Activated CD4-positive, alpha-beta memory T cell treated with anti-CD3 and anti-CD28 coated beads for 36 hours (primary cell): ENCODE data around the gene POLR2L. TPM values are rescaled to one million over a fixed set of nuclear protein-coding genes. Genes with fewer than 3 reads are reported as not detected.

Experiments
- CTCF ChIA-PET: fragments of 350-600 bp; sonication (Branson Sonifier 250); formaldehyde crosslinking; loops from one replicate; lab custom pipeline; 2021; ENCODE audit warnings: antibody characterized with exemption, inconsistent platforms; lab: Charles Lee
- POLR2A ChIA-PET: fragments of 350-600 bp; sonication (Branson Sonifier 250); formaldehyde crosslinking; loops from one replicate; lab custom pipeline; 2021; ENCODE audit warnings: antibody characterized with exemption; lab: Charles Lee
- DNase-seq: peaks from one replicate; pipeline ENCODE4 v3.0.0-alpha.2; 2020
- H3K27ac Mint-ChIP-seq: one replicate; pipeline ENCODE4 v1.8.0; 2021; ENCODE audit warnings: mixed read lengths
- H3K27me3 Mint-ChIP-seq: one replicate; pipeline ENCODE4 v1.8.0; 2021; ENCODE audit warnings: mixed read lengths
- H3K36me3 Mint-ChIP-seq: one replicate; pipeline ENCODE4 v1.8.0; 2021; ENCODE audit warnings: mixed read lengths
- H3K4me1 Mint-ChIP-seq: one replicate; pipeline ENCODE4 v1.8.0; 2021; ENCODE audit warnings: low read depth, mixed read lengths
- H3K4me3 Mint-ChIP-seq: one replicate; pipeline ENCODE4 v1.8.0; 2021; ENCODE audit warnings: mild to moderate bottlenecking, mixed read lengths
- H3K9me3 Mint-ChIP-seq: one replicate; pipeline ENCODE4 v1.8.0; 2021; ENCODE audit warnings: mixed read lengths
- intact Hi-C: fragments of 100-400 bp; cut with micrococcal nuclease; formaldehyde crosslinking; loops from one replicate; pipeline ENCODE4 v1.15.1; 2023
- total RNA-seq, 2 experiments: library from RNA; stranded (reverse); gene quantifications; one replicate each; pipeline ENCODE4 v1.2.3, GENCODE V29; 2021

POLR2L gene
- total RNA-seq, 2 experiments from 2014 or later: 70.4 to 74.0 TPM

DNA sequence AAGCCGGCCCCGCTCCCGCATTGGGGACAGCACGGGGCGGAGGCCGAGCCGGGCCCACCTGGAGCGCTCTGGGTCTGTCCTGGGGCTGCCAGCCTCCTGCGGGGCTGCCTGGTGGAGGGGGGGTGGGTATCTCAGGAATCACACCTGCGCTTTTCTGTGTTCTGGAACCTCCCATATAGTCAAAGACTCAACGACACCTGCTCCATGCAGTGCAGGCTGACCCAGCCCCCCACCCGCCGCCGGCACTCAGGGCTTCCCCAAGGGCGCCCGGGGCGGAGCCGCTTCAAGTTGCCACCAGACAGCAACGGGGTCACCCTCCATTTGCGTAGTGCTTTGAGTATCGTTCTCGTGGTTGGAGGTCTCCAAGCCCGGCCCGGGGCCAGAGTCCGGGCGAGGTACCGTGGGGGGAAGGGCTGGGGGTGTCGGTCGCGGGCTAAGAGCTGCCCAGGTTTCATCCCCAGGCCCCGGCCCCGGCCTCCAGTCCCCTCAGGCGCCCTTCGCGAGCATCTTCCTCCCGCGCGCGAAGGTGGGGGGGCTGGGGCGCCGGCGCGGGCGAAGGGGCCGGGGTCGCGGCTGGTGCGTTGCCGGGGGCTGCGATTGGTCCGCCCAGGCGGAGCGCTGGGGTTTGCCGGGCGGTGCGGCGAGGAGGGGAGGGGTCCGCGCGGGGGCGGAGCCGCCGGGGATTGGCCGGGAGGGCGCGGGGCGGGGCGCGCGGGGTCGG is 6.9 kb upstream of the POLR2L start:
- Mint-ChIP-seq H3K4me1 (peaks cover 5% of the 10 kb centered on the region), H3K36me3 (no peaks in the 10 kb centered on the region), H3K4me3 (peak overlapping the region; percentile 49), H3K27ac (no peak overlapping the region), H3K27me3 (peaks cover 6% of the 10 kb centered on the region), H3K9me3 (no peaks in the 10 kb centered on the region)
- intact Hi-C loops: no loop called here
- POLR2A ChIA-PET: interaction anchor here (1.4 kb wide), 1 partner anchor 9 kb away, joined by 4 read pairs; no protein-coding TSS in a partner anchor
- CTCF ChIA-PET: interaction anchor here (0.7 to 4.2 kb wide), 6 partner anchors 11 to 726 kb away, joined by 3 to 33 read pairs (median 4); no protein-coding TSS in a partner anchor
- peak; percentile 38 for DNase-seq

DNA sequence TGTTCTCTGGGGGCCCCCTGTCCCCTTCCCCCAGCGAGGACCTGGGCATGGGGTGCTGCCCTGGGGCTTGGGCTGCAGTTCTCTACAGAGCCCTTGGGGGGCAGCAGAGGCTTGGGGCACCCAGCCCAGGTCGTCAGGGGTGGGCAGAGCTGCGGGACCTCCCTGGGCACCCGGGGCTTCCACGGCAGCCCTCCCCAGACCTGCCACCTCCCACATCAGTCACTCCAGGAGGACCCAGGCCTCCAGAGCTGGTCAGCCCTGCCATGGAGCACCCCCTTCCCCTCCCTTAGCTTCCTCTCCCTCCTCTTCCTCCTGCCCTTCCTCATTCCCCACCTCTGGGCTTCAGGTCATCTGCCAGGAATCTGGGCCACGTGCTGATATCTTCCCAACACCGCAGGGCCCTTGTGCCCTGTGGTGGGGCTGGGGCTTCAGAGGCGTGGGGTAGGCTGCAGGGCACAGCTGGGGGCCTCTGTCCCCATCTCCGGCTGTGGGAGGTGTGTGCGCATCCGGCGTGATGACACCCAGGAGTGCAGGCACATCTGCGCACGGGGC is 6.1 kb upstream of the POLR2L start:
- ChIA-PET CTCF (interaction anchor here (0.6 to 4.2 kb wide), 11 partner anchors 10 to 727 kb away, joined by 3 to 33 read pairs (median 3); no protein-coding TSS in a partner anchor), POLR2A (interaction anchor here (1.4 kb wide), 1 partner anchor 8 kb away, joined by 4 read pairs; no protein-coding TSS in a partner anchor)
- Mint-ChIP-seq H3K36me3 (no peaks in the 10 kb centered on the region), H3K4me3 (peak overlapping the region; percentile 20), H3K27ac (no peak overlapping the region), H3K4me1 (peaks cover 9% of the 10 kb centered on the region), H3K9me3 (no peaks in the 10 kb centered on the region), H3K27me3 (peaks cover 9% of the 10 kb centered on the region)
- intact Hi-C loops: loop anchor here (1.0 kb wide), 1 partner anchor 203 kb away; no protein-coding TSS in a partner anchor
- DNase-seq: peak; percentile 73

DNA sequence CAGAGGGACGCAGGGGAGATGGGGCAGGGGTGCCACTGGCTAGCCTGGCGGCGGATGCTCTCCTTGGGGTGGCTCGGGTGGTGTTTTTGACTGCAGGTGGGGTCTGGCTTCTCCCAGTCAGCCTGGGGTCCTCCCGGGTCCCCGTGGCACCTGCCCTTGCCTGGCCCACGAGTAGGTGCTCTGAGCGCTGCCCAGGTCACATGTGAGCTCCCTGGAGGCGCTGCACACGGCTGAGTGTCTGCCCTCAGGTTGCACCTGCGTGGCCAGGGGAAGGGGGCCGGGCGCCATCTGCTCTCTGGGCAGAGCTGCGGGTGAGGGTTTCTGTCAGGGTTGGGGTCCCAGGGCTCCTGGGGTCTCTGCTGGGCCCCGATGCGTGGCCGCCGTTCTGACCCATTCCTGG is 5.5 kb upstream of the POLR2L start:
- H3K4me1 Mint-ChIP-seq: peaks cover 11% of the 10 kb centered on the region
- H3K27ac Mint-ChIP-seq: no peak overlapping the region
- H3K36me3 Mint-ChIP-seq: no peaks in the 10 kb centered on the region
- ChIA-PET POLR2A (interaction anchor here (1.4 kb wide), 1 partner anchor 7 kb away, joined by 4 read pairs; no protein-coding TSS in a partner anchor), CTCF (interaction anchor here (0.7 to 4.2 kb wide), 7 partner anchors 9 to 727 kb away, joined by 3 to 33 read pairs (median 4); partner anchors contain the start of gene CD151)
- intact Hi-C loops: loop anchor here (1.0 kb wide), 1 partner anchor 203 kb away; no protein-coding TSS in a partner anchor
- no peak for DNase-seq
- no peak overlapping the region for H3K4me3 Mint-ChIP-seq
- peaks cover 9% of the 10 kb centered on the region for H3K27me3 Mint-ChIP-seq
- no peaks in the 10 kb centered on the region for H3K9me3 Mint-ChIP-seq

DNA sequence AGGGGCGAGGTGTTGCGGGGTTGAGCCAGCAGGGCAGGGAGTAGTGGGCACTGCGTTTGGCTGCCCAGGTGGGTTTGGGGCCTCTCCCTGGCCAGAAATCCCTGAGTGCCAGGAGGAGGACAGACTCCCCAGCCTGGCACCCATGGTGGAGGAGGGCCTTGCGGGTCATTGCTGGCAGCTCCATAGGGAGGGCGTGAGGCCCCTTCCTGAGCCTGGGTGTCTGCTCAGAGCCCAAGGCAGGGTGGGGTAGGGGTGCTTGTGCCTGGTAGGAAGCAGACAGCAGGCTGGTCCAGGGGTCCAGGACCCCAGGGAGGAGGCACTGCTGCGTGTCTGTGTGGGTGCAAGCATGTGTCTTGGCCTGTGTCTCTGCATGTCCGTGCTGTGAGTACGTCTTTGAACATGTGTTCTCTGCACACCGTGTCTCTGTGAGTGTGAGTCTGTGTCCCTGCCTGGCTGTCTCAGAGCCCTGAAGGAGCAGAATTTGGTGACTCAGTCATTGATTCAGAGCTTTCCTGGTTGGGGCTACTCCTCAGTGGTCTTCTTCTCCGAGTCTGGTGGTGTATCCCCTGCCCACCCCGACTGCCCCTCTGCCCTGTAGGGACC is 4.3 kb upstream of the POLR2L start:
- ChIA-PET POLR2A (no interaction called here), CTCF (interaction anchor here (4.2 kb wide), 1 partner anchor 204 kb away, joined by 33 read pairs; no protein-coding TSS in a partner anchor)
- DNase-seq: no peak
- no peak overlapping the region for H3K4me3 Mint-ChIP-seq
- no peaks in the 10 kb centered on the region for H3K36me3 Mint-ChIP-seq
- no peaks in the 10 kb centered on the region for H3K9me3 Mint-ChIP-seq
- H3K27me3 Mint-ChIP-seq: peaks cover 9% of the 10 kb centered on the region
- intact Hi-C loops: no loop called here
- H3K4me1 Mint-ChIP-seq: peaks cover 11% of the 10 kb centered on the region
- H3K27ac Mint-ChIP-seq: no peak overlapping the region

DNA sequence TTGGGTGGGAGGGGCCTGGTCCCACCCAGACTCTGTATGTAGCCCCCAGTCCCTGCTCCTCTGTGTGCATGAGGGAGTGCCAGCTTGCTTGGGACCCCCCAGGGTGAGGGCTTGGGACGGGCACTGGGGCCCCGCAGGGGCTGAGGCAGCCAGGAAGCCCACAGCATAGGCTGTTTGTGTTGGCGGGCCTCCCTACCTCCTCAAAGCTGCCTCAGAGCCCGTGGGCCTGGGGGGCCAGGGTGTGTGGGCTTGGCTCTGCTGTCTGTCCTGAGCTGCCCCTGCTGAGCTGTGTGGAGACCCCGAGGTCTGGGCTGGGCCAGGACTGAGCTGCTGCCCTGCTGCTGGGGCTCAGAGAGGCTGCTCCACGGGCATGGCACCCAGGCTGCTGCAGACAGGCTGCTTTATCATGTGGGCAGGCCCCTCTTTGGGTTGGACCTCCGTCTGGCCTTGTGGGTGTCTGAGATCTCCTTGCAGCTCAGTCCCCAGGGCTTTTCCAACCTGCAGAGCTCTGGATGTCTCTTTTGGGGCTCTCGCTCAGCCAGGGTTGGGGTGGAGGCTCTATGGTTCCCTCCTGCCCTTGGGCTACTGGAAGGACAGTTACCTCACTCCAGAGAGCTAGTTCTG is 3.7 kb upstream of the POLR2L start:
- no peak overlapping the region for H3K27ac Mint-ChIP-seq

DNA sequence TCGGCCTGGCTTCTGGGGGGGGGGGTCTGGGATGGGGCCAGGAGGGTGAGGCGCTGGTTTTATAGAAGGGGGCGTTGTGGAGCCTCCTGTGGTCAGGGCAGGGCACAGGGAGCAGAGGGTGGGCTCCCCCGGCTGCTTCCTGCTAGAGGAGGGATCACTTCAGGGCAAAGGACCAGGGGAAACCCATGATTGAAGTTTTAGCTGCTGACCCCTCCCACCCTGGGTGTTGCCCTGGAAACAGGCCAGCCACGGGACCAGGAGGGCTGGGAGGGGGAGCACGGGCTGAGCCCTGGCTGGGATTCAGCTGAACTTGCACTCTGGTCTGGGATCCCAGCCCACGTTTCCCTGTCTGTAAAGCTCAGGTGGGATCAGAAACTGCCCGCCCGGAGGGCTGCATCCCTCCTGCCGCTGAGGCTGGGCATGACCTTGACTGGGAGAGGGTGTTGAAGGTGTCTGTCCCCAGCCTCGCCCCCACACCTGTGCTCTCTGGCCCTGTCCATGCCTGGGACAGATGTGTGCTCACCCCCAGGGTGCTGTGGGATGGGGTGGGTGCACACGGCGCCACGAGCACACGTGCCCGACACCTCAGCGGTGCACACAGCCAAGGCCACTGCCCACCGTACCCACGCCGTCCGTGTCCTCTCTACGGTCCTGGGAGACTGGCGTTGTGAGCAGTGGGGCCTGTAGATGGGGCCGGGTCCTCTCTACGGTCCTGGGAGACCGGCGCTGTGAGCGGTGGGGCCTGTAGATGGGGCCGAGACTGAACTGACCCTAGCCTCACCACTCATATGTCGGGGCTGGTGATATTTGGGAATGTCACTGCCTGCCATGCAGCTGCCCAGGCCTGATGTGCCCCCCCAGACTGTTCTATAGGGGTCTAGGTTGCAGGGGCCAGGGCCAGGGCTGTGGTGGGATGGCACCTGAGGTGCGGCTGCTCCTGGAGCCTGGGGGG is 2.6 kb upstream of the POLR2L start:
- intact Hi-C loops: loop anchor here (5.0 kb wide), 1 partner anchor 82 kb away; the partner anchor contains the start of gene AP2A2
- Mint-ChIP-seq H3K9me3 (no peaks in the 10 kb centered on the region), H3K4me1 (peaks cover 26% of the 10 kb centered on the region), H3K27me3 (peaks cover 9% of the 10 kb centered on the region), H3K4me3 (no peak overlapping the region), H3K27ac (no peak overlapping the region), H3K36me3 (peaks cover 3% of the 10 kb centered on the region)
- ChIA-PET CTCF (interaction anchor here (2.6 kb wide), 1 partner anchor 206 kb away, joined by 11 read pairs; no protein-coding TSS in a partner anchor), POLR2A (no interaction called here)
- DNase-seq: peak; percentile 26

More for the DNA sequence above, 3.7 kb upstream of the POLR2L start:
- no peak overlapping the region for H3K4me3 Mint-ChIP-seq
- intact Hi-C loops: no loop called here
- no peak for DNase-seq
- peaks cover 16% of the 10 kb centered on the region for H3K4me1 Mint-ChIP-seq
- ChIA-PET POLR2A (no interaction called here), CTCF (interaction anchor here (4.2 kb wide), 1 partner anchor 205 kb away, joined by 33 read pairs; no protein-coding TSS in a partner anchor)
- H3K27me3 Mint-ChIP-seq: peaks cover 9% of the 10 kb centered on the region
- no peaks in the 10 kb centered on the region for H3K36me3 Mint-ChIP-seq
- no peaks in the 10 kb centered on the region for H3K9me3 Mint-ChIP-seq

DNA sequence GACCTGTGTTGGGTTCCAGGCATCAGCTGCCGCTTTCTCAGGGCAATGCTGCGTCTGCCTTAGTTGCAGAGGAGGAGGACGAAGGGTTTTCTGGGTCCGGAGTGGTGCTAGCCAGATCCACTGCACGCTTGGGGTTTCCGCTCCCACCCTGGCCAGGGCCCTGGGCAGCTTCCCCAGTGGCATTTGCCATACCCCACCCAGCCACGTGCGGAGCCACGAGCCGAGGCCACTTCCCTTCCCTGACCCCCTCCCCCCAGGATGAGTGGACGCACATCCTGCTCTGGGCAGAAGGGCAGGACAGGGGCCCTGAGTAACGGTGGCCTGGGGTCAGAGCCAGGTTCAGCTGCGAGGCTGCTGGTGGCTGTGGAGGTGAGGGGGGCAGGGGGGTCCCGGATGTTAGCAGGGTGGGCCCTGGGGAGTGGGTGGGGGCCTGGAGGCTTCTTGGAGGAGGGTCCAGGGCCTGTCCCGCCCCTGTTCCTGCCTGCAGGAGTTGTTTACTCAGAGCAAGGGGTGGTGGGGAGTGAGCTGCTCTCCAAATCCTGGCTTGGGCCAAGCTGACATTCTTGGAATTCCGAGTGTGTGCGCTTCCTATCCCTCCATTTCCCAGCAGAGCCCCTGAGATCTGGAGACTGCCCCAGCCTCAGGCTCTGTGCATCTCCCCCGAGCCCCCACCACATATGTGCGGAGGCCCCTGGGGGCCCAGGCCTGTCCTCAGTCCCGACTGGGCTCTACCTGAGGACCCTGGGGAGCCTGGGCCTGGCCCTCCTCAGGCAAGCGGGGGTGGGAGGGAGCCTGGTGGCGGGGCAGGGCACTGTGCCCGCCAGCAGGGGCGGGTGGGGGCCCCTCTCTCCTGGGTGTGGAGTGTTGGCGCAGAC is 1.7 kb upstream of the POLR2L start:
- H3K4me1 Mint-ChIP-seq: peaks cover 27% of the 10 kb centered on the region
- peaks cover 9% of the 10 kb centered on the region for H3K27me3 Mint-ChIP-seq
- ChIA-PET CTCF (interaction anchor here (0.9 to 2.6 kb wide), 3 partner anchors 11 to 207 kb away, joined by 3 to 11 read pairs (median 3); partner anchors contain the start of gene CHID1), POLR2A (interaction anchor here (1.9 to 2.8 kb wide), 2 partner anchors 11 to 35 kb away, joined by 7 to 12 read pairs; partner anchors contain the start of genes CD151 and RPLP2)
- H3K4me3 Mint-ChIP-seq: peak overlapping the region; percentile 64
- peak; percentile 32 for DNase-seq
- peaks cover 3% of the 10 kb centered on the region for H3K36me3 Mint-ChIP-seq
- intact Hi-C loops: loop anchor here (2.0 to 5.0 kb wide), 2 partner anchors 67 to 83 kb away; partner anchors contain the start of genes AP2A2 and CHID1
- no peaks in the 10 kb centered on the region for H3K9me3 Mint-ChIP-seq
- no peak overlapping the region for H3K27ac Mint-ChIP-seq

DNA sequence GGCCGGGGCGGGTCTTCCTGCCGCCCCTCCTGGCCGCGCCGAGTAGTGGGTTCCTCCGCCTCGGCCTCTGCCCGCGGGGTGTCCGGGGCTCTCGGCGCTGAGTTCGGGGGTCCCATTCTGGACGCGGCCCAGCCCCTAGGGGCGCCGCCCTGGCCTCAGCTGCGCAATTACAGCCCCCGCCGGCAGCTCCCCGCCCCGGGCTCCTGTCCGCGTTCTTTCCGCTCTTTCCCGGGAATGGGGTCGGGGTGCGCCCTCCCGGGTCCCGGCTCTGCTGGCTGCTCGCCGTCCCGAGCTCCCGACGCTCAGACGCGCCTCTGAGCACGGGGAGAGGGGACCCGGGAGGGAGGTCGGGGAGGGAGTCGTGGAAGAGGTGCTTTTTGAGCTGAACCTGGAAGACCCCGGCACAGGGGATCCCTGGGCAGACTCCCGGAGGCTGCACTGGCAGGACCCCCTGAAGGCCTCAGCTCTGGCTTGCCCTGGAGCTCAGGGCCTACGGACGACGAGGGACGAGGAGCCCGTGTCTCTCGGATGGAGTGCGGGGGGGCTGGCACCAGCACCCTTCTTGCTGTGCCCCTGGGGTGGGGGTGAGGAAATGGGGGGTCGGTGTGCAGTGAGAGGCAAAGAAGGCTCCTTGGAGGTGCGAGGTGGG is 881 bp upstream of the POLR2L start:
- intact Hi-C loops: loop anchor here (2.0 to 5.0 kb wide), 2 partner anchors 68 to 84 kb away; partner anchors contain the start of genes AP2A2 and CHID1
- Mint-ChIP-seq H3K4me3 (peak overlapping the region; percentile 64), H3K4me1 (peaks cover 22% of the 10 kb centered on the region), H3K36me3 (peaks cover 5% of the 10 kb centered on the region), H3K9me3 (no peaks in the 10 kb centered on the region), H3K27me3 (peaks cover 4% of the 10 kb centered on the region), H3K27ac (no peak overlapping the region)
- no peak for DNase-seq
- ChIA-PET CTCF (interaction anchor here (0.6 to 2.6 kb wide), 6 partner anchors 11 to 208 kb away, joined by 3 to 11 read pairs (median 4); partner anchors contain the start of genes CD151 and CHID1), POLR2A (interaction anchor here (0.6 to 2.8 kb wide), 7 partner anchors 10 to 209 kb away, joined by 3 to 12 read pairs (median 3); partner anchors contain the start of genes CD151, GATD1 and RPLP2)

DNA sequence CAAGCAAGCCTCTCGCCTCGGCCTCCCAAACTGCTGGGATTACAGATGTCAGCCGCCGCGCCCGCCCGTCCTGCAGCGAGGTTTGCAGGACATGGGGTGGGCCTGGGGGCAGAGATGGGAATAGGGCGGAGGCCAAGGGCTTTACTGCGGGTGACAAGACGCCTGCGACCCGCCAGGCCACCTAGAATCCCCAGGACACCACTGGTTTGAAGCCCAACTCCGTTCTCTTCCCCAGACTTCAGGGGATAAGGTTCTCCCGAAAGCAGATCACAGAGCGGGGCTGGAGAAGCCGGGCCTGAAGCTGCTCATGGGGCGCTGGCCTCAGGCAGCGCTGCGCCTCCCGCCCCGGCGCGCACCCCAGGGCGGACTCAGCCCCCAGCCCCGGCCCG is 354 bp downstream of the POLR2L start:
- Mint-ChIP-seq H3K9me3 (no peaks in the 10 kb centered on the region), H3K27me3 (peaks cover 4% of the 10 kb centered on the region), H3K4me1 (peaks cover 22% of the 10 kb centered on the region), H3K36me3 (peaks cover 5% of the 10 kb centered on the region), H3K4me3 (peak overlapping the region; percentile 85), H3K27ac (peak overlapping the region; percentile 74)
- DNase-seq: no peak
- intact Hi-C loops: loop anchor here (1.0 to 5.0 kb wide), 3 partner anchors 10 to 85 kb away; partner anchors contain the start of genes AP2A2, CD151 and CHID1
- ChIA-PET CTCF (interaction anchor here (1.1 kb wide), 1 partner anchor 34 kb away, joined by 3 read pairs; no protein-coding TSS in a partner anchor), POLR2A (interaction anchor here (0.5 to 2.8 kb wide), 4 partner anchors 9 to 1235 kb away, joined by 3 to 12 read pairs (median 6); partner anchors contain the start of genes CD151 and RPLP2)
